HG02943 (cell line): ENCODE results near the gene POU2F3.

ENCODE experiments used
- ATAC-seq: cut with Tn5 transposase; IDR thresholded peaks from one replicate; pipeline ENCODE4 v1.9.1; 2021; ENCODE audit warnings: mild to moderate bottlenecking, low read depth, moderate library complexity; ENCODE audit not compliant: unreplicated experiment

The POU2F3 gene

DNA sequence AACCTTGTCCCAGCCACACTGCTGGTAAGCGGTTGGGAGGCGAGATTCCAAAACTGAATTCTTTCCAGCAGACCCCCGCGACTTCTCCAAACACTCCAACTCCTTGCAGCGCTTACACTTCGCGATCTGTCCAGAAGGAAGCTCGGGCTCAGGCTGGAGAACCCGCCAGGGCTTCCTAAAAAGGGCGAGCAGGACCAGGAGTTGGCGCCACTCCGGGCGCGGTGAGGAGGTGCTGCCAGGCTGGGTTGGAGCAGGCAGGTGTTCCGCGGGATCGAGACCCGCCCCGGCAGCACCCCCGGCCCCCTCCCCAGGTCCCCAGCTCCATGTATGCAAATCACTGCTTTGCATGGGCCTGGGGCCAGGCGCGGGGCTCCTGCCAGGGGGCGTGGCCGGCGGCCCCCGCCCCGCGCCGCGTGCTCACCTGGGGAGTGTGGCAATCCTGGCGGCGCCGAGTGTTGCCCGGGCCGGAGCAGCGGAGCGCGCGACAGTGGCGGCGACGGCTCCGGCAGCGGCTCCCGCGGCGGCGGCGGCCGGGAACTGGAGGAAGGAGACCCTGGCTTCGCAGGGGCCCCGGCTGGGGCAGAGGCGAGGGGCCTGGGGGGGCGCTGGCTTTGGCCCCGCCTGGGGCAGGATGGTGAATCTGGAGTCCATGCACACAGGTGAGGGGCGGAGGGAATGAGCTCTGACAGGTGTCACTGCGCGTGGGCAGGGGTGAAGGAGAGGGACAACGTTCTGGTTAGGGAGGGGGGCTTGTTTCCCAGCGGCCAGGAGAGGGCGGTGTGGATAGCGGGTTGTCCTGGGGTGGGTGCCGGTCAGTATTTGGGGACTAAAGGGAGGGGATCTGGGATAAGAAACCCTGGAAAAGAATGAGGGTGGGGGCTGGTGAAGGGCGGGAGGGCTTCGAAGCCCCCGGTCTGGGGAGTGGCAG lies at the start of gene POU2F3:
TSS of gene POU2F3 (plus strand) at position 428 of the 928 bp plus-strand sequence. CDS start at position 632, 204 bp downstream.
- no peak for ATAC-seq

DNA sequence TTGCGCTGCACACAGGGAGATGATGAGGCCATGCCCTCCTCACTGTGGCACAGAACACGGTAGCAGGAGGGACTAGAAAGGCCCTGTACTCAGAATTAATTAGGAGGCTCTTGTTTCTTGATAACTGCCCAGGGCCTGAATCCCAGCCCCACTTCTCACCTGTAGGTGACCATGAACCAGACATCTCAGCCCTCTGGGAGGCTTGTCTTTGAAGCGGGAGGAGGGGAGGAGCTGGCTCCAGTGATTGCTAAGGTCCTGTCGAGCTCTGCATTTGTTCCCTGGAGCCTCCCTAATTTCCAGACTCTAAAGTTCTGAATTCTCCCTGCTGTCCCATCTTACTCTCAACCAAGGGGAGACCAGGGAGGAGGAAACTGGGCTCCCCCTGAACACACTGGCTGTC lies 48.9 kb upstream of the POU2F3 start:
- no peak for ATAC-seq

DNA sequence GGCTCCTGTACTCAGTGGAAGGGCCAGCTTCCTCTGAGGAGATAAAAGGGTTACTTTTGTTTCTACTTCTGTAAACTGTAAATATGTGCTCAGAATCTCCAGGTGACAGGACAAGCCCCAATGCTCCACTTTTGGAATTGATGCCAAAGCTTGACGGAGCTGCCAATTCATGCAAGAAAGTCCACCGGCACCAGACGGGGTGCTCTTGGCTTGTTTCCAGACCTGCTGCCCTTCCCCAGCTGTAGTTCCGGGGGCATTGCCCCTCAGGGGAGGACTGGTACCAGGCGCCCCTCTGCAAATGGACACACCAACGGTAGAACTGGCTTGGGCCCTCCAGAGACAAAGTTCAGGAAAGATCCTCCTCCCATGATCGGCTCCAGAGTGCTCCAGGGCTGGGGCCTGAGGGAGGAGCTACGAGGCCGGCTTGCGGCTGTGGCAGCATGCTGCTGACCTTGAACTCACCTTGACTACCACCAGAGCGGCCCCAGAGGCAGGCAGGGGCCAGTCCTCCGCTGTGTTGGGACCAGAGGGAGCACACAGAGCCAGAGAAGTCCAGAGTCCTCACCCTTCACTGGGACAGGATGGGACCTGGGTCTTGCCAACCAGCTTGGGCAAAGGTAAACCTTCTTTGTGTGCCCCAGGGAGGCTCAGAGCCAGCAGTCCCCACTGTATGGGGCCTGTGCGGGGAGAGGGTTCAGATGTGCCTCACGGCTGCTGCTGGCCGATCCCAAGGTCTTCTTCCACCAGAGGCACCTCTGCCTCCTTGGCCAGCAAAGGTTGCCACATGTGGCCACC lies 46.9 kb upstream of the POU2F3 start:
- ATAC-seq = no peak

DNA sequence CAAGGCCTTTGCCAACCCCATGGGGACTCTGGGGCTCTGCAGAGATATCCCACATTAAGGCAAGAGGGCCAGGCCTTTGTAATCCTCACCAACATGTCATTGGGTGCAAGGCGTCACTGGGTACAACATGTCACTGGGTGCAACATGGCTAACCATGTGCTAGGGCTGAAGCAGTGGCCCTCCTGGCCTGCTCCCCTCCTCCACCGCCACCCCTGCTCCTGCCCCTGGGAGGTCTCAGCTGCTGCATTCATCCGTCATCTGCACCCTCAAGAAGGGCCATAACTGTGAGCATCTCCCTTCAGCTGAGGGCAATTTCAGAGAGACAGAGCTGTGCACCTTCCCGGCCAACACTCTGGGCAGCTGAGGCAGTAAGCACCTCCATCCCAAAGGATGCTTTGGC lies 45.8 kb upstream of the POU2F3 start:
- ATAC-seq = no peak

DNA sequence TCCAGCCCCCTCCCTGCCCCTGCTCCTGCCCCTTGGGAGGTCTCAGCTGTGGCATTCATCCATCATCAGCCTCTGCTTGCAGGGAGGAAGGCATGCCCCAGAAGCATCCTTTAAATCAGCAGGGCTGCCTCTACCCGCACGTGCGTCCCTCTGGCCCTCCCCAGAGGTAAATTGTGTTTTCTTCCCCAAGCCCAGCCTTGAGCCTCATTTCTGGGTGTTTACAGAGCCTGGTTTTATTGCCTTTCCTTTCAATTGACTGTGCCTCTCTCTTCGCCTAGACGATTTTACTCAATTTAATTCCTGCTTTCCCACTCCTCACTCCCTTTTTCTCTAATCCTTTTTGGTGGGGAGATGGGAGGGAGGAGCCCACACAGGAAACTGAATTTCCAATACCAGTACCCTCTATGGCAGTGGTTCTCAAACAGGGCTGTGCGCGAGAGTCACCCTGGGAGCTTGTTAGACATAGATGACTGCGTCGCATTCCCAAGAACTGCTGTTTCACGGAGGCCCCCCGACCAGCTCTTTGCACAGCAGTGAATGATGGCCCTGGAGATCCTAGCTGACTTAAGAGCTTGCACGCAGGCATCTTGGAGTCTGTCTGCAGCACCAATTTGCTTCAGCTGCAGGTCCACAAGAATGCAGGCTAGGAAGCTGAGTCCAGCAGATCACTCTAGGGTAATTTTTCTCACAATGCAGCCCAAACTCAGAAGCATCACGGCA lies 44.2 kb upstream of the POU2F3 start:
- ATAC-seq = no peak

DNA sequence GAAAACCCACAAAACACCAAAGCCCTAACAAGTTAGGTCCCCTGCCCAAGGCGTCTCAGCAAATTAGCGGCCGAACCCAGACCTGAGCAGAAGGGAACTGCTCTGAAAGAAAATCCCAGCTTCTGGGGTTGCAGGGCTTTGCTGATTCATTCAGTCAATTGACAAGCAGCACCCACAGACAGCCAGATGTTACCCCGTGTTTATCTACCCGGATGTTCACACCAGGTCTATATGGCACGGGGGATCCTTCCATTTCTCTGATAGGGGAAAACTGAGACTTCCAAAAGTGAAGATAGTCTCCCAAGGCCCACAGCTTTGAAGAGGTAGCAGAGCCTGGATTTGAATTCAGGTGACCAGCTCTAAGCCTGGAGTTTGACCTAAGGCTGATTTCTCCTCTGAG lies 43.1 kb upstream of the POU2F3 start:
- ATAC-seq = no peak

DNA sequence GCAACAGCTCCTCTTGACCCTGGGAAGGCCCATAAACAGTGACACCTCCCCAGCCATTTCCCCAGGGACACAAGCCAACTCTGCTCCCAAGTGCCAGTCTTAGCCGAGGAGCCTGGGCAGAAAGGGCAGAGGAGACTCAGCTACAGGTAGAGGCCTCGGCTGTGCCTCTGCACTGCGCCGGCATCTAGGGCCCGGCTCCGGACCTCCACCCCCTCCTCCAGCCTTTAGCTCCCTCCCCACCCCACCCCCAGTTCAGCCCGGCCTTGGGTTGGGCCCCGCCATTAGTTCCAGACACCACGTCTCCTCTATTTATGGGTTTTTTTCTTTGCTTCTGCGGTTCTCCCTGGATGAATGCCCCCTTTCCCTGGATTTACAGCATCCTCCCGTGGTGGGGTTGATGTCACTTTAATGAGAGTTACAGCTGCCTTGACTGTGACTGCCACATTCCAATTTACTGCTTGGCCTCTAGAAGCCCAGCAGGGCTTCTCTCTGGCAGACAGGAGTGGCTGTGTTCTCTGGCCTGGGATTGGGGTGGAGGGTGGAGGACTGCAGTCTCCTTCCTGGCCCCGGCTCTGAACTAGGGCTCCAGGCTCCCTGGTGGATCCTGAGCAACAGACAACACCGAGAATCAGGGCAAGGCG lies 42.6 kb upstream of the POU2F3 start:
- ATAC-seq = no peak

DNA sequence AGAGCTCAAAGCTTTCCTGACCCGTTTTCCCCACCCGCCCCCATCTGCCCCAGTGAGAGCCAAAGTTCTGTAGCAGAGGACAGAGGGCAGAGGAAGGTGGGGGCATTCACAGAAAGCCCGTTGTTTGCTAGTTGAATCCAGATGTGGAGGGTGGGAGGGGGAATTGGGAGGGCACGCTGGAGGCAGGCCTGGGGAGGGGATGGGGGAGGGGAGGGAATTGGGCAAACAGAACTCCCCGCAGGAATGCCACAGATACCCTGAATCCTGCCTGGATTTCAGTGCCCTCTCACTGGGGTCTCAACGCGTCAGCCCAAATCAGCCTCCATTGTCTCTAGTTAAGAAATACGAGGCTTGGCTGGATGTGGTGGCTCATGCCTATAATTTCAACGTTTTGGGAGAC lies 42.0 kb upstream of the POU2F3 start:
- ATAC-seq = no peak

DNA sequence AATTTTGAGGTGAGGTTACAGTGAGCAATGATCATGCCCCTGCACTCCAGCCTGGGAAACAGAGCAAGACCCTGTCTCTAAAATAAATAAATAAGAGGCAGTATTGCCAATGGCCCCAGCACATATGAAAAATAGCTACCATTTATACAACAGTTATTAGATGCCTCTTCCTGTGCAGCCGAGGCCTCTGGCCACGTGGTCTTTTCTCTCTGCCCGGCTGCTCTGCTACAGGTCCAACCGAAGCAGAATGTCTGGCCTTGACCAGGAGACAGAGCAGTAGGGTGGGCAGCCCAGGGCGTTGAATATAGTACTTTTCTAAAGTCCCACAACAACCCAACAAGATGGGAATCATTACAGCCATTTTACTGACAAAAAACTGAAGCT lies 41.5 kb upstream of the POU2F3 start:
- no peak for ATAC-seq

DNA sequence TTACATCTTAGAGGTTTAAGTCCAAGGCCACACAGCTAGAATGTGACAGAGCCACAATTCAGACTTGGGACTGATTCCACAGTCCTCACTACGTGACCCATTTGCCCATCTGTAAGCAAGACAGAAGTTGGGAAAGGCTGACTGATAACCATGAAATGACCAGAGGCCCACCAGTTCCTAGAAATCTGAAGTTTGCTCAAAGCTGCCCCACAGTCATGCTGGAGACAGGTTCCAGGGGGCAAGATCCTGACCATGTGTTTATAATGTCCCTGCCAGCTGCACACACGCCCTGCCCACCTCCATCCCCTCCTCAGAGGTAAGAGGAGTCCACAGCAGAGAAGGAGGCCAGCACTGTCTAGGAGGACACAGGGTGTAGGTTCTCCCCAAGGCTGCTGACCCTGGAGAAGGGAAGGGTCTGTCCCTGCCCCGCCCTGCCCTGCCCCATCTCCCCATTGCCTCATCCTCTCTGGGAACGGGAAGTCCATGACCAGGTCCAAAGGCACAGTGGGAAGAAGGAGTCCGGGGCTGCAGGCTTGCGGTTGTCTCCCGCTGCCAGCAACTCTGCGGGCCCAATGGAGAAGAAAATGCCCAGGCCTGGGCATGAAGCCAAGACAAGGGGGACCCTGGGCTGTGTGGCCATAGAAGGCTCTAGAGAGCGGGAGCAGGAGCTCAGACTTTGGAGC lies 41.0 kb upstream of the POU2F3 start:
- ATAC-seq = no peak

DNA sequence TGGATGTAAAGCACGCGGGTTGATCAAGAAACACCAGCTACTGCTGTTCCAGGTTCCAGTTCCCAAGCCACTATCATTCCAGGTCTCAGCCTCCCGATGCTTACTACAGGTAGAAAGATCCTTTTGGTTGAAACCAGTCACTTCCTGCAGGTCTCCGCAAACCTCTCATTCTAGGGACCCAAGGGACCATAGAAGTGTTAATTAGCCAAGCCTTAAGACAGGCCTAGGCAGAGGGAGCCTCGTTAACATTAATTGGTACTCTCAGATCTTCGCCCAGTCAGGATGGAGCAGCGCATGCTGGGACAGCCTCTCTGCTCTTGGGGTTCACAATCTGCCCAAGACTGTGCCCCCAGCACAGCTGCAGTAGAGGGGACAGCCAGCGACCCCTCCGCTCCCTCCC lies 40.3 kb upstream of the POU2F3 start:
- no peak for ATAC-seq

DNA sequence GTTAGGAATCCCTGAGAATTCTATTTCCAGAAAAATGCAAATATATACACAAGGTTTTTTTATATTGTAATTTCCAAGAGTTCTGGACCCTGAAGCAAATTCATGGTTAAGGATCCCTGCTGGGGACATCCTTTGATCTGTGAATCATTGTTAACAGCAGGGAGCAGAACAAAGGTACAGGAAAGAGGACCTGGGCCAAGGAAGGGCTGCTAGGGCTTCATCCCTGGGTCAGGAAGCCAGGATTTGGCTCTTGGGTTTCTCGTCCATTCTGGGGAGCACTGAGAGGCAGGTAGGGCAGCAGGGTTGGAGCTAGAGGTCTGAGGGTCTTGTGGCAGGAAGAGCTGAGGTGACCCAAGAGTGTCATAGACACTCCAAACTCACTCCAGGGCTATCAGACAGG lies 39.3 kb upstream of the POU2F3 start:
- ATAC-seq = no peak

DNA sequence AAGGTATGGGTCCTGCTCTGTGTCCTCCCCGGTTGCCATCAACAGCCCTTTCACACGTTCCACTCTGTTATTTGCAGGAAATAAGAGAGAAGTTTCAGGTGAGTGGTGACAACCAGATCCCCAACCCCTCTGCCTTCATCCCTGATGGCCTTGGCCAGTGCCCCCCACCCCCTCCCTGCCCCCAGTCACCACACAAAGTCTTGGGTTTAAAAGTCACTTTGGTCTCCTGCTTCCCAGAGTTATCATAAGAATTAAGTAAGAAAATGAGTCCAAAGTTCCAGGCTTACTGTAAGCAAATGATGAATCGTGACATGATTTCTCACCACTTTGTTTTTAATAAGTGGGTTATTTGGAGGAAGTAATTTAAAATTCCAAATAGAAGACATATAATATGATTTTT lies 38.3 kb upstream of the POU2F3 start:
- ATAC-seq = no peak

DNA sequence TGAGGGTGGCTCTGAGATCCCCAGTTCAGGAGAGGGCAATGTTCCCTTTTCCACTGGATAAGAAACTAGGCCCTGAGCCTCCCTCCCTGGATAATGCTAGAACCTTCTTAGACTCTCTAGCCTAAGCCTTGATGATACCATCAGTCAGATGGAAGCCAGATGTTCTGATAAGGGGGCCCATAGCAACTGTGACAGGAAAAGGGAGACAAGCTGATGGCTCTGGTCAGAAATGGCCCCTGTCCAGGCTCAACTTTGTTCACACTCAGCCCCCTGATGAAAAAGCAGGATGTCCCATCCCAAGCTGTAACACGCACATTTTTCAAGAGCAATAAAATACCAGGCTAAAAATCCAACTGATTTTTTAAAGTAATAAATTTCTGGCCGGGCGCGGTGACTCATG lies 36.3 kb upstream of the POU2F3 start:
- ATAC-seq = no peak

DNA sequence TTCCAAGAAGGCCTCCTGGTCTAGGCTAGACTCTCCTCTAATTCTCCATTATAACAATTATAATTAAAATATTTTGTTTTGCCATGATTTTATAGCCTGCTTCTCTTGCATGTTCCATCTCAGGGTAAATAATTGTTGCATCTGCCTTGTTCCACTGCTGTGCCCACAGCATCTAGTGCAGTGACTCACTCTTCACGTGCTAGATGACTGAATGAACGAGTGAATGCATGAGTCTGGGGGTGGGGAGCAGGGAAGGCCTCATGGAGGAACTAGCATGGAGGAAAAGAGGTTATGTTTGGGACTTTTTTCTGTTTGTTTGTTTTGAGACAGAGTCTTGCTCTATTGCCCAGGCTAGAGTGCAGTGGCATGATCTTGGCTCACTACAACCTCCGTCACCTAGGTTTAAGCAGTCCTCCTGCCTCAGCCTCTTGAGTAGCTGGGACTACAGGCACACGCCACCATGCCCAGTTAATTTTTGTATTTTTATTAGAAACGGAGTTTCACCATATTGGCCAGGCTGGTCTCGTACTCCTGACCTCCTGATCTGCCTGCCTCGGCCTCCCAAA lies 34.3 kb upstream of the POU2F3 start:
- ATAC-seq = no peak

DNA sequence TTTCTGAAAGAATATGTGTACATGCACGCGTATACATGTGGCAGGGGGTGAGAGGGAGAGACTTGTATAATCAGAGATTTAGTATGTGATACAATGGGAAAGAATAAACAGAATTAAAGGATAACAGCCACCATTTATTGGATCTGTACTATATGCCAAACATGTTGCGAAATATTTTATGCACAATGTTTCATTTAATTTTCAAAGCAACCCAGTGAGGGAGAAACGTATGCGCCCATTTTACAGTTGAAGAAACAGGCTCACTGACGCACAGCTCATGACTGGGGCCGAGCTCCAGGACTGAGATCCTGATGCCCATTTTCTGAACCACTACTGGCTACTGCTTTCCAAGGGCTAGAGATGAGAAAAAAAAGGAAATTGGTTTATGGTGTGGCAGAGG lies 32.4 kb upstream of the POU2F3 start:
- no peak for ATAC-seq

DNA sequence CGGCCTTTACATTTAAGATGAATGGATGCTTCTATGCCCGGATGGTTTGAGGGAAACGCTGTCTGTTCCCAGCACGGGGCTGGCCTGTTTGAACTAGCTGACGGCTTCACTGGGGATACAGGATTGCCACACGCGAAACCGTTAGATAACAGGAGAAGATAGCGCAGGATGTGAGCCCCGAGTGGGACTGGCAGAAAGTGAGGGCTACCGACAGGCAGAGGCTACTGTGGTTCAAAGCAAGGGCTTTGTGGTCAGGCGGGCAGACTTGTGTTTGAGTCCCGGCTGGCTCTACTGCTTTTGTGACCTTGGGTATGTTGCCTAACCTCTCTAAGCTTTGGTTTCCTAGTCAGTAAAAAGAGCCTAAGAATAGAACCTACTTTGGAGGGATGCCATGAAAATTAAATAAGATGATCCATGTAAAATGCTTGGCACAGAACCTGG lies 31.9 kb upstream of the POU2F3 start:
- ATAC-seq = no peak

DNA sequence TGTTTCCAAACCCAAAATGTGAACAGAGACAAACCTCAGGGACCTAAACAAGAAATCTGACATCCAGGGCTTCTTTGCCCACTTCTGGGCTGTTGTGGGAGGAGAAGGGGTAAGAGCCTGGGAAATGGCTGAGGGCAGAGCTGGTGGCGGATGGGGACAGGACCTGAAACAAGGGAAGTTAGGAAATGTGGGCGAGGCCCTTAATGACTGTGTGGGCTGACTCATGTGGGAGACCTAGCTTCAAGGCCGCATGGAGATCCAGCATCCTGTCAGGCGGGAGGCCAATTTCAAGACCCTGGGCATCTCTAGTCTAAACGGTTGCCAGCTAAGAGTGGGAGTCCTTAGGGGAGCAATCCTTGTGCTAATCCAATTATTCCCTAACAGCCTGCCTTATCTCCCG lies 31.2 kb upstream of the POU2F3 start:
- ATAC-seq = no peak

DNA sequence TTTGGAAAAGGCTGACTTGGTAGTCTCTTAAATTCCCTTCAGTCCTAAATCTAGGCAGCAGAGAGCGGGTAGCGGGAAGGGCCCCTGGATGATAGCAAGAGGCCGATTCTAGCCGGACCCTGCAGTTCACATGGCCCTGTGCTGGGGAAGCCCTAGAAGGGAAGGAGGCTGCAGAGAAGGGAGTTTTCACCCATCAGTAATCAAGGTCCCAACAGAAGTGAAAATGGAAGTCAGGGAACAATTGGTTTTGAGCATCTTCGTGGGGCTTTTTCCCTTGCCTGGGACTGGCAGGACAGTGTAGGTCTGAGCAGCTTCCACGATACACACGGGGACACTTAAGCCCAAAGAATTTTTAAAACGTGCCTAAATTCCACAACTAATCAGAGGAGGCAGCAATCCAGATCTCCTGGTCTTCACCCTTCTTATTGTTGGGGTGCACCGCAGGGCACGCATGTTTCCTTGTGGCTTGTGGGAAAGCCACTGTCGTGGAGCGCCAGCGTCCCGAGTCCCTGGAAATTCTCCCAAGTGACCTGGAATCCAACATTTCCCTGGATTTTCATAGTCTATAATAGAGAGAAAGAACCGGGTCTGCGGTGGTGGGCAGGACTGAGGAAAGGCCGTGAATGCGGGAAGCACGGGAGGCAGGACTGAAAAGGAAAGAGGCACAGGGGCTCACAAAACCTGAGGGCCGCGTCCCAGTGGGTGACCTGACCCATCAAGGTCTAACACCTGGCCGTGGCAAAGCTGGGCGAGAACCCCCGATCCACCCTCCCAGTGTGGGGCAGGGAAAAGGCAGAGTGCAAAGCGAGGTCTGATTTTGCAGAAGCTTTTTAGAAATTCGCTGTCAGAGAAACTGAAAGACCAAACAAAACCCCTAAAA lies 30.0 kb upstream of the POU2F3 start:
- no peak for ATAC-seq
